BJ (cell line): Measurements from ENCODE around the gene DNAJB12. TPM values are rescaled to one million over a fixed set of nuclear protein-coding genes. Genes with fewer than 3 reads are reported as not detected.

ENCODE experiments used
- CTCF ChIA-PET: fragments of 350-600 bp; formaldehyde crosslinking; extraction: SDS; loops from one replicate; lab custom pipeline; 2021; ENCODE audit warnings: antibody characterized with exemption, inconsistent platforms; lab: Yijun Ruan, JAX
- POLR2A ChIA-PET: fragments of 300-600 bp; sonication (Branson Sonifier 250); formaldehyde crosslinking; extraction: SDS; loops from one replicate; lab custom pipeline; 2021; ENCODE audit warnings: antibody characterized with exemption; lab: Charles Lee
- DNase-seq: peaks from one replicate; pipeline ENCODE4 v3.0.0-alpha.2; 2011; ENCODE audit warnings: low read depth
- H3K27me3 ChIP-seq: 2 replicates; pipeline ENCODE4 v1.6.0; 2011; ENCODE audit warnings: low read length; ENCODE audit not compliant: control insufficient read depth, insufficient read depth
- H3K36me3 ChIP-seq: 2 replicates; pipeline ENCODE4 v1.5.1; 2011; ENCODE audit warnings: low read length; ENCODE audit not compliant: control insufficient read depth, insufficient read depth
- H3K4me3 ChIP-seq: 2 replicates; pipeline ENCODE4 v1.5.1; 2011; ENCODE audit warnings: low read depth, mild to moderate bottlenecking, control low read depth, low read length
- polyA plus RNA-seq: library from polyadenylated mRNA; depleted of rRNA; stranded (reverse); fragments of >200 nt; gene quantifications from 2 replicates; pipeline ENCODE4 v1.2.3, GENCODE V29; 2011
- TF ChIP-seq, protein P1 (sequence below): IDR thresholded peaks from 2 replicates; pipeline ENCODE4 v1.5.1; 2011; ENCODE audit warnings: low read depth, mild to moderate bottlenecking, control low read depth, inconsistent platforms, low read length, moderate library complexity; ENCODE audit not compliant: insufficient read depth

Gene DNAJB12
- polyA plus RNA-seq, 1 experiment, result 38.8 TPM

- ChIA-PET CTCF (interaction anchor here (1.4 kb wide), 1 partner anchor 8 kb away, joined by 6 read pairs; no protein-coding TSS in a partner anchor), POLR2A (interaction anchor here (0.6 kb wide), 3 partner anchors 12 to 555 kb away, joined by 3 to 10 read pairs (median 4); no protein-coding TSS in a partner anchor)
- Histone ChIP-seq H3K27me3 (no peaks in the 10 kb centered on the region), H3K36me3 (0 out of 2 replicates have a peak, but pooled peaks cover 2% of the 10 kb centered on the region), H3K4me3 (peak overlapping the region; percentile 85)
- no peak for DNase-seq
- TF ChIP-seq, protein P1, sequence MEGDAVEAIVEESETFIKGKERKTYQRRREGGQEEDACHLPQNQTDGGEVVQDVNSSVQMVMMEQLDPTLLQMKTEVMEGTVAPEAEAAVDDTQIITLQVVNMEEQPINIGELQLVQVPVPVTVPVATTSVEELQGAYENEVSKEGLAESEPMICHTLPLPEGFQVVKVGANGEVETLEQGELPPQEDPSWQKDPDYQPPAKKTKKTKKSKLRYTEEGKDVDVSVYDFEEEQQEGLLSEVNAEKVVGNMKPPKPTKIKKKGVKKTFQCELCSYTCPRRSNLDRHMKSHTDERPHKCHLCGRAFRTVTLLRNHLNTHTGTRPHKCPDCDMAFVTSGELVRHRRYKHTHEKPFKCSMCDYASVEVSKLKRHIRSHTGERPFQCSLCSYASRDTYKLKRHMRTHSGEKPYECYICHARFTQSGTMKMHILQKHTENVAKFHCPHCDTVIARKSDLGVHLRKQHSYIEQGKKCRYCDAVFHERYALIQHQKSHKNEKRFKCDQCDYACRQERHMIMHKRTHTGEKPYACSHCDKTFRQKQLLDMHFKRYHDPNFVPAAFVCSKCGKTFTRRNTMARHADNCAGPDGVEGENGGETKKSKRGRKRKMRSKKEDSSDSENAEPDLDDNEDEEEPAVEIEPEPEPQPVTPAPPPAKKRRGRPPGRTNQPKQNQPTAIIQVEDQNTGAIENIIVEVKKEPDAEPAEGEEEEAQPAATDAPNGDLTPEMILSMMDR, result no peak
Observed at GRCh38 chr10:72355214-72355555, 466 bp upstream of the DNAJB12 start.

DNA sequence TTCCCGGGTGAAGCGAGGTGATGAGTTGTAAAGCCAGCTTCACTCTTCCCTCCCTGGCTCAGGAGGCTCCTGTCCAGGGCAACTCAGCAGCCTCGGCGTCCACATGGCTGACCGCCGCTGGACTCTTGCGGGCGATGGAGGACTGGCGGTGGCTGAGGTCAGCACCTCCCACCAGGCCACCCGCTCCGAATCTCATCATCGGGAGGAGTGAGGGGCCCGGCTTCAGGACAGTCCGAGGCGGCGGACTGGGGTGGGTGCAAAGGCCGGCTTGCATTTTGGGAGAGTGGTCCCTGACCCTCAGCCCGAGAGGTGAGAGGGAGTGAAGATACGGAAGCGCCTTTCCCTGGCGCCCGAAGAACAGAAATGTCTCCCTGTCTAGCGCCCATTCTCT is 759 bp downstream of the DNAJB12 start:
- Histone ChIP-seq H3K36me3 (peaks cover 4% of the 10 kb centered on the region), H3K27me3 (no peaks in the 10 kb centered on the region), H3K4me3 (peak overlapping the region; percentile 85)
- DNase-seq, result no peak
- POLR2A ChIA-PET, result no interaction called here
- TF ChIP-seq, protein P1, result no peak
- CTCF ChIA-PET, result interaction anchor here (0.6 to 1.9 kb wide), 5 partner anchors 10 to 159 kb away, joined by 3 to 6 read pairs (median 4); no protein-coding TSS in a partner anchor

DNA sequence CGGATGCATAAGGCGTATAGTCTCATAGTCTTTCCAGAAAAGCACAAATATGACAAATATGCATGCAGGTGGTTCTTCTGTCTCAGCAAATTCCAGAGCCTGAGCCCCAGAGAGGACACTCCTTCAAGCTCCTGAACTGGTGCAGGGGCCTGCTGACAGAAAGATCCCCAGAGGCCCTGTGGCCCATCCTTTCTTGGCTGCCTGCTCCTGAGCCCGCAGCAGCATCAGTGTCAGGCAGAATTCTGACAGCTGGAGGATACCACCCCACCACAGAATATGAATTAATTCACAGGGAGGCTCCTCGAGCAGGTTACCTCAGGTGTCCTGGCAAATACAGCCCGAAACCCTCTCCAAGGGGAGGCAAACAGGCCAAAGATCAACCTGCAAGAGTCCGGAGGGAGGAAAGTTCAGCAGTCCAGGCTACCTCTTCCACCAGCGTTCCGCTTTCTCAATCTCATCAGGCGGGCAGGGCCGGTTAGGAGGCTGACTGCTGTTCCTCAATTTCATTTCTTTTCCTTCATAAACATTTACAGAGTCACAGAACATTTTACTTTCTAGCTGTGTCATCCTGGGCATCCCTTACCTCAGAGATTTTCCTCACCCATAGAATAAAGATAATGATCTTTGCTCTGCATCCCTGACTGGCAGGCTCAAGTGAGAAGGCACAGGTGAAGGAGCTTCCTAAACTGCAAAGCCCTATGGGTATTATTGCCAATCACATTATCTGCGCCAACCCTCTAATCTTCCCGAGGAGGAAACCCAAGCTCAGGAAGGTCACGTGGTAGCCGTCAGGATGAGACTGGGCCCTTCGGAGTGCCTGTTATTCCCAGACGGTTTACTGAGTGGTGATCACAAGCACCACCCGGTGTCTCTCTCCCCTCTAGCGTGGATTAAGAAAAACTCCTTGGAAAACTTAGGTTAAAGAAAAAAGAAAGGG is 1.4 kb downstream of the DNAJB12 start:
- TF ChIP-seq, protein P1, result no peak
- ChIA-PET CTCF (interaction anchor here (0.6 to 1.9 kb wide), 4 partner anchors 9 to 160 kb away, joined by 3 to 4 read pairs (median 4); no protein-coding TSS in a partner anchor), POLR2A (no interaction called here)
- no peaks in the 10 kb centered on the region for H3K27me3 ChIP-seq
- DNase-seq, result no peak
- peaks cover 6% of the 10 kb centered on the region for H3K36me3 ChIP-seq
- H3K4me3 ChIP-seq, result peak overlapping the region; percentile 85

GRCh38 chr10:72351479-72351878 is 3.2 kb downstream of the DNAJB12 start:
- Histone ChIP-seq H3K36me3 (peaks cover 7% of the 10 kb centered on the region), H3K27me3 (no peaks in the 10 kb centered on the region)

More at GRCh38 chr10:72351479-72351878, 3.2 kb downstream of the DNAJB12 start:
- ChIA-PET POLR2A (no interaction called here), CTCF (interaction anchor here (1.8 to 3.4 kb wide), 3 partner anchors 9 to 14 kb away, joined by 7 to 21 read pairs (median 9); no protein-coding TSS in a partner anchor)
- no peak for DNase-seq
- TF ChIP-seq, protein P1, result no peak
- no peak overlapping the region for H3K4me3 ChIP-seq
